ENCODE results near the gene SSU72. TPM values are rescaled to one million over a fixed set of nuclear protein-coding genes. Genes with fewer than 3 reads are reported as not detected.
A peak's percentile ranks its signal among the peaks of the same experiment; 100 is the strongest.

Gene SSU72
- total RNA-seq, 1 donor from 2014 or later = 118 TPM

GRCh38 chr1:1573843-1574720 lies 581 bp downstream of the SSU72 start:
- peaks cover 4% of the 10 kb centered on the region for H3K27me3 Mint-ChIP-seq
- H3K27ac Mint-ChIP-seq = peak overlapping the region; percentile 95
- H3K4me3 Mint-ChIP-seq = peak overlapping the region; percentile 94
- ChIA-PET CTCF (no interaction called here), POLR2A (interaction anchor here (0.6 to 1.2 kb wide), 8 partner anchors 29 to 499 kb away, joined by 3 to 7 read pairs (median 3); partner anchors contain the start of genes CCNL2 and MIB2)
- TF ChIP-seq CTCF (IDR thresholded peaks at IDR 0.05) = no peak
- DNase-seq (no peak), ATAC-seq (ENCODE audit: low read depth) (peak; percentile 76)
- H3K36me3 Mint-ChIP-seq (ENCODE audit: low read depth) = peaks cover 31% of the 10 kb centered on the region
- no peaks in the 10 kb centered on the region for H3K9me3 Mint-ChIP-seq
- intact Hi-C loops (cut with micrococcal nuclease) = loop anchor here (1.0 to 5.0 kb wide), 5 partner anchors 57 to 345 kb away; partner anchors contain the start of genes ATAD3A, CDK11B and TMEM52
- peaks cover 44% of the 10 kb centered on the region for H3K4me1 Mint-ChIP-seq

- intact Hi-C loops (cut with micrococcal nuclease) = no loop called here
- ChIA-PET POLR2A (interaction anchor here (0.6 to 1.3 kb wide), 2 partner anchors 46 to 60 kb away, joined by 3 read pairs; no protein-coding TSS in a partner anchor), CTCF (interaction anchor here (0.6 kb wide), 1 partner anchor 568 kb away, joined by 3 read pairs; no protein-coding TSS in a partner anchor)
- H3K36me3 Mint-ChIP-seq (ENCODE audit: low read depth) = peaks cover 56% of the 10 kb centered on the region
- ATAC-seq (ENCODE audit: low read depth) (no peak), DNase-seq (no peak)
- no peak for TF ChIP-seq CTCF (IDR thresholded peaks at IDR 0.05)
- no peaks in the 10 kb centered on the region for H3K9me3 Mint-ChIP-seq
- H3K4me1 Mint-ChIP-seq = peaks cover 47% of the 10 kb centered on the region
- H3K27me3 Mint-ChIP-seq = no peaks in the 10 kb centered on the region
- H3K4me3 Mint-ChIP-seq = no peak overlapping the region
- H3K27ac Mint-ChIP-seq = no peak overlapping the region
These were observed 5.3 kb downstream of the SSU72 start for GRCh38 chr1:1569341-1569740.

- no peak for TF ChIP-seq CTCF (IDR thresholded peaks at IDR 0.05)
- CTCF ChIA-PET = no interaction called here
These were observed 6.8 kb downstream of the SSU72 start for GRCh38 chr1:1567891-1568291.

GRCh38 chr1:1567152-1567875 lies 7.3 kb downstream of the SSU72 start:
- Mint-ChIP-seq H3K4me1 (peaks cover 32% of the 10 kb centered on the region), H3K27ac (no peak overlapping the region), H3K4me3 (no peak overlapping the region)

More at GRCh38 chr1:1567891-1568291, 6.8 kb downstream of the SSU72 start:
- H3K4me3 Mint-ChIP-seq = no peak overlapping the region
- no peak for DNase-seq
- no peak for ATAC-seq (ENCODE audit: low read depth)
- intact Hi-C loops (cut with micrococcal nuclease) = no loop called here
- peaks cover 37% of the 10 kb centered on the region for H3K4me1 Mint-ChIP-seq
- H3K36me3 Mint-ChIP-seq (ENCODE audit: low read depth) = peaks cover 63% of the 10 kb centered on the region
- no peaks in the 10 kb centered on the region for H3K27me3 Mint-ChIP-seq
- H3K9me3 Mint-ChIP-seq = no peaks in the 10 kb centered on the region
- no peak overlapping the region for H3K27ac Mint-ChIP-seq
- POLR2A ChIA-PET = no interaction called here

More at GRCh38 chr1:1567152-1567875, 7.3 kb downstream of the SSU72 start:
- Mint-ChIP-seq H3K9me3 (no peaks in the 10 kb centered on the region), H3K27me3 (no peaks in the 10 kb centered on the region), H3K36me3 (ENCODE audit: low read depth) (peaks cover 69% of the 10 kb centered on the region)
- DNase-seq (no peak), ATAC-seq (ENCODE audit: low read depth) (no peak)
- CTCF ChIA-PET = no interaction called here
- POLR2A ChIA-PET = no interaction called here
- TF ChIP-seq CTCF (IDR thresholded peaks at IDR 0.05) = no peak
- intact Hi-C loops (cut with micrococcal nuclease) = no loop called here
